ENCODE measurements around the gene ACAT2. TPM values are rescaled to one million over a fixed set of nuclear protein-coding genes. Genes with fewer than 3 reads are reported as not detected.
"Not testable (repeated sequence)": the region's sequence is repeated elsewhere in the genome, so short reads cannot be mapped to it uniquely, and the experiment has no call there.

The ACAT2 gene
- total RNA-seq, 1 experiment from 2014 or later, result 46.0 TPM

DNA sequence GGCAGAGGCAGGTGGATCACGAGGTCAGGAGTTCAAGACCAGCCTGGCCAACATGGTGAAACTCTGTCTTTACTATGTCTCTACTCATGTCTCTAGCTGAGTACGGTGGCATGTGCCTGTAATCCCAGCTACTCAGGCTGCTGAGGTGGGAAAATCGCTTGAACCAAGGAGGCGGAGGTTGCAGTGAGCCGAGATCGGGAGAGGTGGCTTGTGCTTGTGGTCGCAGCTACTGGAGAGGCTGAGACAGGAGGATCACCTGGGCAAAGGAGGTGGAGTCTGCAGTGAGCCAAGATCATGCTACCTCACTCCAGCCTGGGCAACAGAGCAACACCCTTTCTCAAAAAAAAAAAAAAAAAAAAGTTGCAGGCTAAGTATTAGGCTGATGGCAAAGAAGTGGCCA is 42.6 kb upstream of the ACAT2 start:
- no peak for TF ChIP-seq CTCF (IDR thresholded peaks at IDR 0.05; ENCODE audit: unreplicated experiment)
- Mint-ChIP-seq H3K27ac (ENCODE audit: low read depth, unreplicated experiment) (peak overlapping the region; percentile 51), H3K4me1 (ENCODE audit: insufficient read depth, unreplicated experiment) (peaks cover 50% of the 10 kb centered on the region), H3K27me3 (ENCODE audit: insufficient read depth, unreplicated experiment) (no peaks in the 10 kb centered on the region), H3K9me3 (ENCODE audit: unreplicated experiment) (no peaks in the 10 kb centered on the region), H3K36me3 (ENCODE audit: insufficient read depth, unreplicated experiment) (peaks cover 19% of the 10 kb centered on the region), H3K4me3 (ENCODE audit: unreplicated experiment) (no peak overlapping the region)
- no peak for DNase-seq (ENCODE audit: unreplicated experiment)
- ChIA-PET CTCF (interaction anchor here (0.6 to 4.0 kb wide), 4 partner anchors 13 to 610 kb away, joined by 4 to 27 read pairs (median 10); partner anchors contain the start of gene SOD2), POLR2A (interaction anchor here (3.1 to 18.8 kb wide), 4 partner anchors 8 to 71 kb away, joined by 10 to 877 read pairs (median 119); partner anchors contain the start of genes MRPL18, SOD2, TCP1 and WTAP)
- intact Hi-C loops (cut with micrococcal nuclease), result no loop called here
- no TSS peak for BruUV-seq (replicated peaks)

DNA sequence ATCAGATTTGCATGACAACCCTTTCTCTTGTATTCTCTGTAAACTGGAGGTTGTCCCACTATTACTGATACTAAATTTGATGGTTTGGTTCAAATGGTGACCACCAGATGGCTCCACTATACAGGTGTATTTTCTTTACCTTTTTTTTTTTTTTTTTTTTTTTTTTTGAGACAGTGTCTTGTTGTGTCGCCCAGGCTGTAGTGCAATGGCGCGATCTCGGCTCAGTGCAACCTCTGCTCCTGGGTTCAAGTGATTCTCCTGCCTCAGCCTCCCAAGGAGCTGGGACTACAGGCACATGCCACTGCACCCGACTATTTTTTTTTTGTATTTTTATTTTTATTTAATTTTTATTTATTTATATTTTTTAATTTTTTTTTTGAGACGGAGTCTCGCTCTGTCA is 41.1 kb upstream of the ACAT2 start:
- BruUV-seq (replicated peaks), result no TSS peak
- Mint-ChIP-seq H3K9me3 (ENCODE audit: unreplicated experiment) (no peaks in the 10 kb centered on the region), H3K36me3 (ENCODE audit: insufficient read depth, unreplicated experiment) (peaks cover 23% of the 10 kb centered on the region), H3K4me1 (ENCODE audit: insufficient read depth, unreplicated experiment) (peaks cover 42% of the 10 kb centered on the region), H3K27me3 (ENCODE audit: insufficient read depth, unreplicated experiment) (no peaks in the 10 kb centered on the region), H3K4me3 (ENCODE audit: unreplicated experiment) (no peak overlapping the region), H3K27ac (ENCODE audit: low read depth, unreplicated experiment) (no peak overlapping the region)
- DNase-seq (ENCODE audit: unreplicated experiment), result peak; percentile 72
- peak; percentile 40 for TF ChIP-seq CTCF (IDR thresholded peaks at IDR 0.05; ENCODE audit: unreplicated experiment)
- POLR2A ChIA-PET, result interaction anchor here (0.6 to 18.8 kb wide), 8 partner anchors 7 to 70 kb away, joined by 3 to 877 read pairs (median 8); partner anchors contain the start of genes MRPL18, SOD2, TCP1 and WTAP
- CTCF ChIA-PET, result interaction anchor here (0.6 to 4.0 kb wide), 18 partner anchors 12 to 1326 kb away, joined by 3 to 27 read pairs (median 3); partner anchors contain the start of genes SOD2 and TCP1
- intact Hi-C loops (cut with micrococcal nuclease), result no loop called here

- H3K36me3 Mint-ChIP-seq (ENCODE audit: insufficient read depth, unreplicated experiment), result peaks cover 29% of the 10 kb centered on the region
- H3K4me3 Mint-ChIP-seq (ENCODE audit: unreplicated experiment); H3K9me3 Mint-ChIP-seq (ENCODE audit: unreplicated experiment); DNase-seq (ENCODE audit: unreplicated experiment); BruUV-seq (replicated peaks); H3K27me3 Mint-ChIP-seq (ENCODE audit: insufficient read depth, unreplicated experiment); intact Hi-C loops (cut with micrococcal nuclease): not testable (repeated sequence)
- POLR2A ChIA-PET, result interaction anchor here (1.9 to 18.8 kb wide), 4 partner anchors 6 to 69 kb away, joined by 12 to 877 read pairs (median 199); partner anchors contain the start of genes MRPL18, SOD2, TCP1 and WTAP
- H3K27ac Mint-ChIP-seq (ENCODE audit: low read depth, unreplicated experiment), result peak overlapping the region; percentile 49
- CTCF ChIA-PET, result interaction anchor here (1.2 to 4.0 kb wide), 2 partner anchors 21 to 27 kb away, joined by 4 to 27 read pairs; no protein-coding TSS in a partner anchor
- peaks cover 35% of the 10 kb centered on the region for H3K4me1 Mint-ChIP-seq (ENCODE audit: insufficient read depth, unreplicated experiment)
Observed at GRCh38 chr6:159721981-159722380, 39.9 kb upstream of the ACAT2 start.

- DNase-seq (ENCODE audit: unreplicated experiment), result no peak
- no TSS peak for BruUV-seq (replicated peaks)
- Mint-ChIP-seq H3K27ac (ENCODE audit: low read depth, unreplicated experiment) (peak overlapping the region; percentile 49), H3K9me3 (ENCODE audit: unreplicated experiment) (no peaks in the 10 kb centered on the region), H3K36me3 (ENCODE audit: insufficient read depth, unreplicated experiment) (peaks cover 32% of the 10 kb centered on the region), H3K4me1 (ENCODE audit: insufficient read depth, unreplicated experiment) (peaks cover 32% of the 10 kb centered on the region), H3K4me3 (ENCODE audit: unreplicated experiment) (no peak overlapping the region), H3K27me3 (ENCODE audit: insufficient read depth, unreplicated experiment) (no peaks in the 10 kb centered on the region)
- POLR2A ChIA-PET, result interaction anchor here (1.2 to 18.8 kb wide), 3 partner anchors 26 to 68 kb away, joined by 3 to 877 read pairs (median 198); partner anchors contain the start of genes MRPL18, SOD2 and TCP1
- TF ChIP-seq CTCF (IDR thresholded peaks at IDR 0.05; ENCODE audit: unreplicated experiment), result no peak
- CTCF ChIA-PET, result interaction anchor here (1.2 to 2.7 kb wide), 2 partner anchors 28 to 31 kb away, joined by 4 to 10 read pairs; no protein-coding TSS in a partner anchor
- intact Hi-C loops (cut with micrococcal nuclease), result no loop called here
Observed at GRCh38 chr6:159722655-159723054, 39.2 kb upstream of the ACAT2 start.
